SU-DHL-6 (cell line): ENCODE measurements around the gene STARD8.

Experiments used
- CTCF ChIP-seq: fragments of 200-600 bp; sonication (generic); IDR thresholded peaks from one replicate; pipeline ENCODE4 v1.5.1; 2017; ENCODE audit warnings: antibody characterized with exemption, mild to moderate bottlenecking, low read length, moderate library complexity; ENCODE audit not compliant: insufficient read depth, poor library complexity, severe bottlenecking
- EZH2phosphoT487 ChIP-seq: fragments of 200-600 bp; sonication (generic), shearing (Covaris generic); conservative IDR thresholded peaks from 2 replicates; pipeline ENCODE4 v1.6.1; 2018; ENCODE audit warnings: mild to moderate bottlenecking, antibody characterized with exemption, low read length, moderate library complexity, mixed read lengths

GRCh38 chrX:68757731-68758130 is 110.3 kb downstream of the STARD8 start:
- TF ChIP-seq CTCF (no peak), EZH2phosphoT487 (no peak)
